SIG-M5 treated with dmso at 0.1 percent for 504 hours (cell line): ENCODE measurements around the gene SEH1L.
"Not testable (repeated sequence)": the region's sequence is repeated elsewhere in the genome, so short reads cannot be mapped to it uniquely, and the experiment has no call there.

Experiments
- DNase-seq: peaks from one replicate; lab custom pipeline; 2025; ENCODE audit not compliant: unreplicated experiment; lab: John Stamatoyannopoulos, UW

The SEH1L gene, protein sequence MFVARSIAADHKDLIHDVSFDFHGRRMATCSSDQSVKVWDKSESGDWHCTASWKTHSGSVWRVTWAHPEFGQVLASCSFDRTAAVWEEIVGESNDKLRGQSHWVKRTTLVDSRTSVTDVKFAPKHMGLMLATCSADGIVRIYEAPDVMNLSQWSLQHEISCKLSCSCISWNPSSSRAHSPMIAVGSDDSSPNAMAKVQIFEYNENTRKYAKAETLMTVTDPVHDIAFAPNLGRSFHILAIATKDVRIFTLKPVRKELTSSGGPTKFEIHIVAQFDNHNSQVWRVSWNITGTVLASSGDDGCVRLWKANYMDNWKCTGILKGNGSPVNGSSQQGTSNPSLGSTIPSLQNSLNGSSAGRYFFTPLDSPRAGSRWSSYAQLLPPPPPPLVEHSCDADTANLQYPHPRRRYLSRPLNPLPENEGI

DNA sequence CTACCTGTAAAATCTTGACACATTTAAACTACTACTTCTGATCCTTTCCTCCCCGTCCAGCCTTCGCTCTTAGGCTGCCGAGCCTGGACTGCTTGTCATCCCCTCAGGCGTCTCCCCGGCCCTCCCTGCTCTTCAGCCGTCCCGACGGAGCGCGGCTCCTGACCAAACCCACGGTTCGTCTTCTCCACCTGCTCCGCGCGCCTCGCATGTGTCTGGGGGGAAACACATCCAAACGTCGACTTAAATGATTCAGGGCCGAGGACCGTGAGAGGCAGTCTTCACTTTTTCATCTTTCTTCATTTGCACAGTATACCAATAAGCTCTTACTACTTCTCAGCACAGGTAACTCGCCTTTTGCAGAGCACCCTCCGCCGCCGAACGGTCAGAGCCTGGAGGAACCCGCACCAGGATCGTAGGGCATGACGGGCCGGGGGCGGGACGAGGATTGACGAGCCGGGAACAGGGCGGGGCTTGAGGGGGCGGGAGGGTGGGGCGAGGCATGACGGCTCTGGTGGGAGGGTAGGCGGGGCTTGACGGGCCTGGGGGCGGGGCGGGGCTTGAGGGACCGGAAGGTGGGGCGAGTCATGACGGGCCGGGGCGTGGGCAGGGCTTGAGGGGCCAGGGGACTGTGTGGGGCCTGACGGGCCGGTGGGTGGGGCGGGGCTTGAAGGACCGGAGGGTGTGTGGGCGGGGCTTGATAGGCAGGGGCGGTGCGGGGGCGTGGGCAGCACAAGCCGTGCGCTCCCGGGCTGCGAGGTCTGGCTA lies at the start of gene SEH1L:
SEH1L (plus strand) TSS at position 727 of the 765 bp plus-strand sequence. CDS start 111 bp downstream, outside the sequence.
- DNase-seq = peak; percentile 97

DNA sequence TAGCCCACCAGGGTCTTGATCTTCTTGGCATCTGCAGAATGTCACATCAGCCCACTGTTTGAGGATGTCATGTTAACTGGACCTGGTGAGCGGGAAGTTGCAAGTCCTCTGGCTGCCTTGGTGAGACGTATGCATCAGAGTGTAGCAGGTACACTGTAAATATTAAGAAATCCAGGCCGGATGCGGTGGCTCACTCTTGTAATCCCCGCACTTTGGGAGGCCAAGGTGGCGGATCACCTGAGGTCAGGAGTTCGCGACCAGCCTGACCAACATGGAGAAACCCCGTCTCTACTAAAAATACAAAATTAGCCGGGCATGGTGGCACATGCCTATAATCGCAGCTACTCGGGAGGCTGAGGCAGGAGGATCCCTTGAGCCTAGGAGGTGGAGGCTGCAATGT lies 46.6 kb upstream of the SEH1L start:
- DNase-seq = not testable (repeated sequence)

DNA sequence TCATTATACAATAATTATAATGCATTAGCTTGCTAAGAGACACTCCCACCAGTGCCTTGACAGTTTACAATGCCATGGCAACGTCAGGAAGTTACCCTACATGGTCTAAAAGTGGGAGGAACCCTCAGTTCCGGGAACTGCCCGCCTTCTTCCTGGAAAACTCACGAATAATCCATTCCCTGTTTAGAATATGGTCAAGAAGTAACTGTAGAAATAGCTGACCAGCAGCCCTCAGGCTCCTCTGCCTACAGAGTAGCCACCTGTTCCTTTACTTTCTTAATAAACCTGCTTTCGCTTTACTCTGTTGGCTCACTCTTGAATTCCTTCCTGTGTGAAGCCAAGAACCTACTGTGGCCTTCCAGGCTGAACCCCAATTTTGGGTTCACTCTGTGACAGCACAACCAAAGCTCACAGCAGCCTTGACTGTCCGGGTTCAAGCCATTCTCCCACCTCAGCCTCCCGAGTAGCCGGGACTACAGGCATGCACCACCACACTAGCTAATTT lies 43.7 kb upstream of the SEH1L start:
- DNase-seq = no peak

GRCh38 chr18:12906119-12906518 lies 41.7 kb upstream of the SEH1L start:
- DNase-seq = no peak

DNA sequence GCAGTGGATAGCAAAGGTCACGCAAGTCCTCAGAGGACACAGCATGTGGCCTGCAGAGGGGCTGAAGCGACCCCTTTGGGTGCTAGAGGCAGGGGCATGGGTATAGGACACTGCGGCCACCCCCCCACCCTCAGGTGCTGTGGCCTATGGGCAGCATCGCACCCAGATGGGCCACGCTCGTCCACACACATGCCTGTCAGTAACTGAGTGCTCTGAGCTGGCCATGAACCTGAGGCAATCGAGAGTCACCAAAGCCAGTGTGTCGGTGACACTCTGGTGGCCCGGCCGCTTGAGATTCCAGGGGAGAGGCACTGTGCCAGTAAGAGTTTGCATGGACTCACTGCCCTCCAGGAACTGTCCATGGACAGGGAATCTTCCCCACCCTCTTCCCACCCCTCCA lies 41.0 kb upstream of the SEH1L start:
- DNase-seq = no peak

DNA sequence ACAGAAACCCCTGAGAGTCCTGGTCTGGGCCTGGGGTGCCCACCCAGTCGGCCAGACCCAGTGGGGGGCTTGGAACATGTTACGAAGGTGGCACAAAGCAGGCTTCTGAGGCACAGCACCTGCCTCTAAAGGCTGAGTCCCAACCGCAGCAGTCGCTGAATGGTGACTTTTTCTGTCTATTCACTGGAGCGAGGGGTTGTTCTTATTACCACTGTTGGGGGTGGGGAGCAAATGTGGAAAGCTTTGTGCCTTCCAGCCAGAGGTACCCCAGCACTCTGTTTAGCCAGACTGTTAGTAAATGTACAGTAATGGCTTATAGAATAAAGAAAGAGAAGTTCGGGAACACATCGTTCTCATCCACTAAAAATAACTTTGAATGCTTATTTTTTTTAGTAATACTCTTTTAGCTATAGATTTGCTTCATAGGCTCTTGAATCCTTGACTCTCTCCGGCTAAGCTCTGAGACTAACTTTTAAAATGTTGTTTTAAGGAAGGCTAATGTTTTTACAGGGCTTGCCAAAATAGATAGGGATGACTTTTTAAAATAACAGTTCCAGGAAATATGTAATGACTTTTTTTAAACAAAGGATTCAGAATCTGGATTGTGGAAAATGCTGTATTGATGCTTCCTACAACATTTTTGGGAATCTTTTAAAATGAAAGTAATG lies 40.4 kb upstream of the SEH1L start:
- DNase-seq = no peak

GRCh38 chr18:12908706-12909105 lies 39.1 kb upstream of the SEH1L start:
- no peak for DNase-seq

GRCh38 chr18:12911025-12911928 lies 36.5 kb upstream of the SEH1L start:
- no peak for DNase-seq

- DNase-seq = no peak
Observed at GRCh38 chr18:12911929-12912703, 35.7 kb upstream of the SEH1L start.

DNA sequence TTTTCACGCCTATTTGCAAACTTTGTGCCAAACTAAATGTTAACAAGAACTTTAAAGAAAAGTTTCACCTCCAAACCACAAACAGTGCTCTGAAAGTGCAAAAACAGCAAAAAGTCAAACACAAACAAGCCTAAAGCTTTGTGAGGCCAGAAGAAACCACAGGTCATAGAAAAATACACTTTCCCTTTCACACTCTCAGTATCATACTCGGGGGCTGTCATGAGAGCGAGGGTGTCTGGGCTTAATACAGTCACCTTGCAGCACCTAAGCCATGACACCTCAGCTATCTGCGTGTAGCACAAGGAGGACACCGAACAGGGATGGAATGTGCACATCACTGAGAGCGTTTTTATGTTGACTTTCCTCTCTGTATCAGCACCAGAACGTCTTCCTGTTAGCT lies 26.6 kb upstream of the SEH1L start:
- DNase-seq = no peak

GRCh38 chr18:12922266-12922665 lies 25.5 kb upstream of the SEH1L start:
- no peak for DNase-seq

DNA sequence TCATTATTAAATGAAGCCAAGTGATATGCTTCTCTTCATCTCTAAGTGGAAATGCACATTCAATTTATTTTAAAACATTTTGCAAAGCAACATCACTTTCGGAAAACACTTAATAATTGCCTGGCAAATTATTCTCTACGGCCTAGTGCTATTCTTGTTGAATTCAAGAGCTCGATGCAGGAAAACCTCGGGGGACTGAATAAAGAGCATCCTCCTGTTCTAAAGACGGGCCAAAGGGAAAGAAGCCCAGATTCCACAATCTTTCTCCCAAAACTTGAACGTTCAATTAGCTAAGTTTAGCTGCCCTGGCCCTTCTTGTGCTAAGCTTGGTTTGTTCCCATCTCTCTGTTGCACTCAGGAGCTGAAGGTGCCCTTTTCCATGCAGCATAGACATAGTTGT lies 23.2 kb upstream of the SEH1L start:
- DNase-seq = no peak

GRCh38 chr18:12928206-12928605 lies 19.6 kb upstream of the SEH1L start:
- DNase-seq = no peak

DNA sequence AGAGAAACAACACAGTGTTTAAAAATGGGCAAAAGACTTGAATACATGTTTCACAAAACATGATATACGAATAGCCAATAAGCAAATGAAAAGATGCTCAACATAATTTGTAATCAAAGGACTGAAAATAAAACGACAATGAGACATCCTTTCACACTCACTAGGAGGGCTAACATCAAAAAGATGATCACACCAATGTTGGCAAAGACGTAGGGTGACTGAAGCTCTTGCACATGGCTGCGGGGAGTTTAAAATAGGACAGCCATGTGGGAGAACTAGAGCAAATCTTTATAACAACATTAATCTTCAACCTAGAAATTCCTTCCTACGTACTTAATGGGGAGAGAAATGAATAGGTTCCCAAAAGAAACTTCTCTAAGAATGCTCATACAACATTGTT lies 19.2 kb upstream of the SEH1L start:
- DNase-seq = no peak

- DNase-seq = no peak
Observed at GRCh38 chr18:12929477-12930083, 18.2 kb upstream of the SEH1L start.

DNA sequence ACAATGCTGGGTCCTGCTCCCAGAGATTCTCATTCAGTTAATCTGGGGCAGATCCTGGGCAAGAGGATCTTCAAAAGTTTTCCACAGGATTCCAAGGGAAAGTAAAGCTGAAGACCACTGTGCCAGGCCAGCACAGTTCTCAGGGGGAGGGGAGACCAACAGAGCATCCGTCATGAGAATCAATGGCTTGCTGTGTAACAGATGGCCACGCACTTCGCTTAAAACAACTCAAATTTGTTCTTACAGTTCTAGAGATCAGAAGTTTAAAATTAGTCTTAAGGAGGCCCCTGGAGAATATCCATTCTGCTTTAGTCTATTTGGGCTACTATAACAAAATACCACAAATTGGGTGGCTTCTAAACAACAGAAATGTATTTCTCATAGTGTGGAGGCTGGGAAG lies 17.4 kb upstream of the SEH1L start:
- no peak for DNase-seq

GRCh38 chr18:12930908-12931307 lies 16.9 kb upstream of the SEH1L start:
- no peak for DNase-seq

DNA sequence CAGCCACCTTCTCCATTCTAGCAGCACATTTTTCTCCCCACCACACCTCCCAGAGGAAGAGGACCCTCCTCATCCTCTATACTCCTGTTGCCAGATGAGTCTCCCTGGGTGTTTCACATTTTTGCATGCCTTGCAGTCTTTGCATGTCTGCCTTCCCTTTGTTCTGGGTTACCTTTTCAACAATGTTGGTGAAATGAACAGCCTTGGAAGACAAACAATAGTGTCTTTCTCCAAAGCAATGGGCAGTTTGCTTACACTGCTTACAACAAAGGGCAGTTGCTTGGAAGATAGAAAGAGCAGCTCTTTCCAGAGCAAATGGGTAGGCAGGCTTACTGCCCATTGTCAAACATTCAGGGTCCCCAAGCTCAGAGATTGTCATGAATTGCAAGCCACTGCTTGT lies 14.5 kb upstream of the SEH1L start:
- DNase-seq = no peak

- peak; percentile 64 for DNase-seq
Observed at GRCh38 chr18:12934454-12935071, 13.2 kb upstream of the SEH1L start.
